Measurements from ENCODE around the gene MYO1A.

DNA sequence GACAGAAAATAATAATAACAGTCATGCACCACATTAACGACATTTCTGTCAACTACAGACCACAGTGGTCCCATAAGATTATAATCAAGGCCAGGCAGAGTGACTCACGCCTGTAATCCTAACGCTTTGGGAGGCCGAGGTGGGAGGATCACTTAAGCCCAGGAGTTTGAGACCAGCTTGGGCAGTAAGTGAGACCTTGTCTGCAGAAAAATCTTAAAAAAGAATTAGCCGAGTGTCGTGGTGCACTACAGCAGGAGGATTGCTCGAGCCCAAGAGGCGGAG is 47.6 kb upstream of the MYO1A start:
- TF ChIP-seq EGR1 (IDR thresholded peaks at IDR 0.05; ENCODE audit: low read depth in 2 of 2) (no peak), HNF4G (IDR thresholded peaks at IDR 0.05) (no peak), MAX (IDR thresholded peaks at IDR 0.05) (no peak), TAF1 (conservative IDR thresholded peaks at IDR 0.05) (no peak), RAD21 (IDR thresholded peaks at IDR 0.05) (no peak), GABPA (IDR thresholded peaks at IDR 0.05 in 1 of 2, conservative IDR thresholded peaks at IDR 0.05 in 1 of 2) (no peak)
- TF ChIP-seq, protein P1, sequence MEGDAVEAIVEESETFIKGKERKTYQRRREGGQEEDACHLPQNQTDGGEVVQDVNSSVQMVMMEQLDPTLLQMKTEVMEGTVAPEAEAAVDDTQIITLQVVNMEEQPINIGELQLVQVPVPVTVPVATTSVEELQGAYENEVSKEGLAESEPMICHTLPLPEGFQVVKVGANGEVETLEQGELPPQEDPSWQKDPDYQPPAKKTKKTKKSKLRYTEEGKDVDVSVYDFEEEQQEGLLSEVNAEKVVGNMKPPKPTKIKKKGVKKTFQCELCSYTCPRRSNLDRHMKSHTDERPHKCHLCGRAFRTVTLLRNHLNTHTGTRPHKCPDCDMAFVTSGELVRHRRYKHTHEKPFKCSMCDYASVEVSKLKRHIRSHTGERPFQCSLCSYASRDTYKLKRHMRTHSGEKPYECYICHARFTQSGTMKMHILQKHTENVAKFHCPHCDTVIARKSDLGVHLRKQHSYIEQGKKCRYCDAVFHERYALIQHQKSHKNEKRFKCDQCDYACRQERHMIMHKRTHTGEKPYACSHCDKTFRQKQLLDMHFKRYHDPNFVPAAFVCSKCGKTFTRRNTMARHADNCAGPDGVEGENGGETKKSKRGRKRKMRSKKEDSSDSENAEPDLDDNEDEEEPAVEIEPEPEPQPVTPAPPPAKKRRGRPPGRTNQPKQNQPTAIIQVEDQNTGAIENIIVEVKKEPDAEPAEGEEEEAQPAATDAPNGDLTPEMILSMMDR (IDR thresholded peaks at IDR 0.05; ENCODE audit: low read depth, low read length, missing input control) = no peak
- TF ChIP-seq, protein P2, sequence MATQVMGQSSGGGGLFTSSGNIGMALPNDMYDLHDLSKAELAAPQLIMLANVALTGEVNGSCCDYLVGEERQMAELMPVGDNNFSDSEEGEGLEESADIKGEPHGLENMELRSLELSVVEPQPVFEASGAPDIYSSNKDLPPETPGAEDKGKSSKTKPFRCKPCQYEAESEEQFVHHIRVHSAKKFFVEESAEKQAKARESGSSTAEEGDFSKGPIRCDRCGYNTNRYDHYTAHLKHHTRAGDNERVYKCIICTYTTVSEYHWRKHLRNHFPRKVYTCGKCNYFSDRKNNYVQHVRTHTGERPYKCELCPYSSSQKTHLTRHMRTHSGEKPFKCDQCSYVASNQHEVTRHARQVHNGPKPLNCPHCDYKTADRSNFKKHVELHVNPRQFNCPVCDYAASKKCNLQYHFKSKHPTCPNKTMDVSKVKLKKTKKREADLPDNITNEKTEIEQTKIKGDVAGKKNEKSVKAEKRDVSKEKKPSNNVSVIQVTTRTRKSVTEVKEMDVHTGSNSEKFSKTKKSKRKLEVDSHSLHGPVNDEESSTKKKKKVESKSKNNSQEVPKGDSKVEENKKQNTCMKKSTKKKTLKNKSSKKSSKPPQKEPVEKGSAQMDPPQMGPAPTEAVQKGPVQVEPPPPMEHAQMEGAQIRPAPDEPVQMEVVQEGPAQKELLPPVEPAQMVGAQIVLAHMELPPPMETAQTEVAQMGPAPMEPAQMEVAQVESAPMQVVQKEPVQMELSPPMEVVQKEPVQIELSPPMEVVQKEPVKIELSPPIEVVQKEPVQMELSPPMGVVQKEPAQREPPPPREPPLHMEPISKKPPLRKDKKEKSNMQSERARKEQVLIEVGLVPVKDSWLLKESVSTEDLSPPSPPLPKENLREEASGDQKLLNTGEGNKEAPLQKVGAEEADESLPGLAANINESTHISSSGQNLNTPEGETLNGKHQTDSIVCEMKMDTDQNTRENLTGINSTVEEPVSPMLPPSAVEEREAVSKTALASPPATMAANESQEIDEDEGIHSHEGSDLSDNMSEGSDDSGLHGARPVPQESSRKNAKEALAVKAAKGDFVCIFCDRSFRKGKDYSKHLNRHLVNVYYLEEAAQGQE (IDR thresholded peaks at IDR 0.05) = no peak
